ENCODE results near the gene LRIF1. TPM values are rescaled to one million over a fixed set of nuclear protein-coding genes. Genes with fewer than 3 reads are reported as not detected.

The LRIF1 gene
- total and polyA plus RNA-seq, 2 of the 8 experiments (the other 6 are each of a cell fraction or from before 2014, with no cell fraction given): 5.2 to 19.3 TPM

DNA sequence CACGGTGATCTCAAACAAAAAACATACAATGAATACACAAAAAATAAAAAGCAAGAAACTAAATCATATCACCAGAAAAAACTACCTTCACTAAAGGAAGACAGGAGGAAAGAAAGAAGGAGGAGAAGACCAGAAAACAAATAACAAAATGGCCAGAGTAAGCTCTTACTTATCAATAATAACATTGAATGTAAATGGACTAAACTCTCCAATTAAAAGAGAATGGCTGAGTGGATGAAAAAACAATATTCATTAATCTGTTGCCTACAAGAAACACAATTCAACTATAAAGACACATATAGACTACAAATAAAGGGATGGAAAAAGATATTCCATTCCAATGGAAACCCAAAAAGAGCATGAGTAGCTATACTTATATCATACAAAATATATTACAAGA lies 27.2 kb downstream of the LRIF1 start:
- no peak overlapping the region for H2BK20ac ChIP-seq (ENCODE audit: low read length)
- H3K27ac ChIP-seq (ENCODE audit: low read depth, low read length): no peak overlapping the region
- no peak overlapping the region for H2BK5ac ChIP-seq (ENCODE audit: low read depth, low read length)
- H3K18ac ChIP-seq (ENCODE audit: extremely low read depth, low read length): no peak overlapping the region
- ChIA-PET CTCF (ENCODE audit: partially characterized antibody) (interaction anchor here (0.6 kb wide), 1 partner anchor 84 kb away, joined by 3 read pairs; no protein-coding TSS in a partner anchor), POLR2A (ENCODE audit: partially characterized antibody) (interaction anchor here (1.7 kb wide), 1 partner anchor 28 kb away, joined by 3 read pairs; no protein-coding TSS in a partner anchor)
- H4K20me1 ChIP-seq (replicated peaks in 1 of 2; ENCODE audit: control insufficient read depth in 1 of 2, insufficient read depth in 2 of 2, low read length in 2 of 2): no peaks in the 10 kb centered on the region
- no peak overlapping the region for H3K4me3 ChIP-seq (ENCODE audit: extremely low read depth in 1 of 4, insufficient read depth in 2 of 4, low read depth in 3 of 4, low read length in 4 of 4)
- no peak overlapping the region for H3K14ac ChIP-seq (ENCODE audit: insufficient read length)
- H3K79me2 ChIP-seq (ENCODE audit: control insufficient read depth in 1 of 2, insufficient read depth in 2 of 2, low read length in 2 of 2): no peaks in the 10 kb centered on the region
- H3K36me3 ChIP-seq (ENCODE audit: control insufficient read depth in 2 of 4, insufficient read depth in 4 of 4, low read length in 3 of 4): no peaks in the 10 kb centered on the region
- no peaks in the 10 kb centered on the region for H3K79me1 ChIP-seq (ENCODE audit: low read depth, low read length)
- H2BK120ac ChIP-seq (replicated peaks; ENCODE audit: low read depth, low read length): no peak overlapping the region
- no peak overlapping the region for H3K56ac ChIP-seq (replicated peaks; ENCODE audit: insufficient read length, low read depth, low read length)
- H3K27me3 ChIP-seq (replicated peaks in 1 of 4; ENCODE audit: control insufficient read depth in 3 of 4, extremely low read depth in 1 of 4, insufficient read depth in 3 of 4, low read length in 3 of 4): no peaks in the 10 kb centered on the region
- peaks cover 6 to 13% of the 10 kb centered on the region in 2 experiments; a peak in 2 of 4 replicates for H3K9me3 ChIP-seq (ENCODE audit: insufficient read depth in 2 of 2, low read depth in 1 of 2, low read length in 1 of 2)
- TF ChIP-seq, protein P1, sequence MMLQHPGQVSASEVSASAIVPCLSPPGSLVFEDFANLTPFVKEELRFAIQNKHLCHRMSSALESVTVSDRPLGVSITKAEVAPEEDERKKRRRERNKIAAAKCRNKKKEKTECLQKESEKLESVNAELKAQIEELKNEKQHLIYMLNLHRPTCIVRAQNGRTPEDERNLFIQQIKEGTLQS (IDR thresholded peaks at IDR 0.05; ENCODE audit: insufficient read depth, low read depth, low read length): no peak
- TF ChIP-seq CBX5 (IDR thresholded peaks at IDR 0.05; ENCODE audit: low read depth, low read length) (no peak), SP1 (IDR thresholded peaks at IDR 0.05; ENCODE audit: low read depth, low read length) (no peak), TEAD4 (IDR thresholded peaks at IDR 0.05; ENCODE audit: low read depth, low read length) (no peak), KDM1A (IDR thresholded peaks at IDR 0.05; ENCODE audit: borderline replicate concordance, low read length) (no peak), SRF (IDR thresholded peaks at IDR 0.05; ENCODE audit: low read depth, low read length) (no peak), RFX5 (IDR thresholded peaks at IDR 0.05; ENCODE audit: borderline replicate concordance, low read depth, low read length) (no peak), POU5F1 (IDR thresholded peaks at IDR 0.05; ENCODE audit: low read depth, low read length) (no peak), EP300 (IDR thresholded peaks at IDR 0.05; ENCODE audit: borderline replicate concordance in 1 of 2, low read depth in 2 of 2, low read length in 2 of 2) (no peak), CHD1 (IDR thresholded peaks at IDR 0.05; ENCODE audit: low read depth, low read length) (no peak), RBBP5 (IDR thresholded peaks at IDR 0.05; ENCODE audit: borderline replicate concordance, low read depth, low read length) (no peak), PHF8 (conservative IDR thresholded peaks at IDR 0.05; ENCODE audit: low read depth, low read length) (no peak), POLR2A (IDR thresholded peaks at IDR 0.05; ENCODE audit: control extremely low read depth in 1 of 2, low read depth in 2 of 2, low read length in 2 of 2) (no peak), YY1 (IDR thresholded peaks at IDR 0.05; ENCODE audit: low read depth, low read length) (no peak)
- H3K4me2 ChIP-seq (ENCODE audit: insufficient read depth in 1 of 2, low read depth in 2 of 2, low read length in 2 of 2): no peak overlapping the region
- H2AFZ ChIP-seq (ENCODE audit: low read length): no peak overlapping the region
- 84% methylated on average over 1 of the region's 1 CpG; no CpG with 5 or more reads in 1 of the 2 experiments for WGBS, 2 experiments (ENCODE audit: extremely low coverage in 1 of 2, insufficient coverage in 1 of 2, insufficient read length in 1 of 2, insufficient replicate concordance in 2 of 2, low coverage in 1 of 2, low lambda C conversion rate in 2 of 2, missing lambda C conversion rate in 1 of 2)
- no peak overlapping the region for H3K23ac ChIP-seq (ENCODE audit: insufficient read length)
- no peak overlapping the region for H2BK12ac ChIP-seq (ENCODE audit: low read depth, low read length)
- no peak overlapping the region for H4K5ac ChIP-seq (ENCODE audit: insufficient read length, low read depth, low read length)
- no peak overlapping the region for H4K8ac ChIP-seq (ENCODE audit: extremely low read depth, insufficient read depth, low read length)
- no peaks in the 10 kb centered on the region for H3K23me2 ChIP-seq (ENCODE audit: low read depth, low read length)
- FAIRE-seq (no peak), DNase-seq (ENCODE audit: low read depth in 1 of 2, low spot score in 2 of 2) (no peak)
- no peak overlapping the region for H4K91ac ChIP-seq (replicated peaks; ENCODE audit: insufficient read length, low read length)
- no peak overlapping the region for H2BK15ac ChIP-seq (ENCODE audit: low read length)
- no peak overlapping the region for H3K4ac ChIP-seq (replicated peaks; ENCODE audit: insufficient read length, low read depth, low read length)
- no peak overlapping the region for H3K9ac ChIP-seq (replicated peaks in 1 of 4; ENCODE audit: extremely low read depth in 1 of 4, low read depth in 3 of 4, low read length in 3 of 4)
- H2AK5ac ChIP-seq (ENCODE audit: low read depth, low read length): no peak overlapping the region
- H3K4me1 ChIP-seq (replicated peaks in 1 of 4; ENCODE audit: control insufficient read depth in 3 of 4, insufficient read depth in 4 of 4, low read length in 3 of 4): no peaks in the 10 kb centered on the region
